ENCODE measurements around the gene SERPINB13.

The SERPINB13 gene, protein sequence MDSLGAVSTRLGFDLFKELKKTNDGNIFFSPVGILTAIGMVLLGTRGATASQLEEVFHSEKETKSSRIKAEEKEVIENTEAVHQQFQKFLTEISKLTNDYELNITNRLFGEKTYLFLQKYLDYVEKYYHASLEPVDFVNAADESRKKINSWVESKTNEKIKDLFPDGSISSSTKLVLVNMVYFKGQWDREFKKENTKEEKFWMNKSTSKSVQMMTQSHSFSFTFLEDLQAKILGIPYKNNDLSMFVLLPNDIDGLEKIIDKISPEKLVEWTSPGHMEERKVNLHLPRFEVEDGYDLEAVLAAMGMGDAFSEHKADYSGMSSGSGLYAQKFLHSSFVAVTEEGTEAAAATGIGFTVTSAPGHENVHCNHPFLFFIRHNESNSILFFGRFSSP

GRCh38 chr18:63586966-63587365, at the start of gene SERPINB13:
SERPINB13 (plus strand) TSS chr18:63587343; CDS start chr18:63588668, 1,325 bp downstream.
- Histone ChIP-seq H3K9ac (no peak within 1 kb of the TSS), H3K27ac (no peak within 1 kb of the TSS), H3K79me2 (ENCODE audit: insufficient read depth, low read depth) (no peaks in the 10 kb centered on the region), H2AFZ (ENCODE audit: low read depth) (no peak within 1 kb of the TSS), H3K4me1 (ENCODE audit: low read depth, poor library complexity, severe bottlenecking) (no peaks in the 10 kb centered on the region), H4K20me1 (ENCODE audit: insufficient read depth) (no peaks in the 10 kb centered on the region), H3K4me2 (no peak within 1 kb of the TSS), H3K4me3 (IDR thresholded peaks at IDR 0.05; ENCODE audit: insufficient read depth, low read depth, low read length) (no peak within 1 kb of the TSS), H3K36me3 (ENCODE audit: insufficient read depth) (no peaks in the 10 kb centered on the region), H3K27me3 (ENCODE audit: insufficient read depth, low read depth) (no peaks in the 10 kb centered on the region)
- no peak for TF ChIP-seq CTCF (conservative IDR thresholded peaks at IDR 0.05; ENCODE audit: low read depth, low read length)

DNA sequence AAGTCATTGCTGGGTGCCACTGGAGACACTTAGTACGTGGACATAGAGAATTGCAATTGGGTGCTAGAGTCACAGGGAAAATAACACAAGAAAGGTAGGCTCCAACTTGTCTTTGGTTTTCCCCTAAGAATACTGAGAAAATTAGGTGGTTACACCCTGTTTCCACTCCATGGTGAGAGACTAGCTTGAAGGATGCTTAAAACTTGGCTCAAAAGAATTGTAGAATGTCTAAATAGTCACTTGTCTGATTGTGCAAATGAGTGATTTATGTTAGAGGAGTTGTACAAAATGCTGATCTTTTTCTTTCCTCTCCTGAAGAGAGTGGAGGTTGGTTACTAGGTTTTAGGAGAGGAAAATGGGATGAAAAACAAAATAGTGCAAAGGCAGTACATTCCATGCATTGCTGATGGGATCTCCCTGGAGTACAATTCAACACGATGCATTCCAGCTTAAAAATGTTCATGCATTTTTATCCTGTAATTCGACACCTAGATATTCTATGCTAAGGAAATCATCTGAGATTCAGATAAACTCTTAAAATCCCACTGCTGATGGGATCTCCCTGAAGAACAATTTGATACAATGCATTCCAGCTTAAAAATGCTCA, 47.1 kb upstream of the SERPINB13 start:
- Histone ChIP-seq H3K36me3 (ENCODE audit: insufficient read depth) (no peaks in the 10 kb centered on the region), H3K79me2 (ENCODE audit: insufficient read depth, low read depth) (no peaks in the 10 kb centered on the region), H2AFZ (ENCODE audit: low read depth) (no peak overlapping the region), H3K27me3 (ENCODE audit: insufficient read depth, low read depth) (no peaks in the 10 kb centered on the region), H3K27ac (no peak overlapping the region), H3K4me2 (no peak overlapping the region), H3K4me1 (ENCODE audit: low read depth, poor library complexity, severe bottlenecking) (no peaks in the 10 kb centered on the region), H4K20me1 (ENCODE audit: insufficient read depth) (no peaks in the 10 kb centered on the region), H3K9ac (no peak overlapping the region), H3K4me3 (IDR thresholded peaks at IDR 0.05; ENCODE audit: insufficient read depth, low read depth, low read length) (no peak overlapping the region)
- no peak for TF ChIP-seq CTCF (conservative IDR thresholded peaks at IDR 0.05; ENCODE audit: low read depth, low read length)

DNA sequence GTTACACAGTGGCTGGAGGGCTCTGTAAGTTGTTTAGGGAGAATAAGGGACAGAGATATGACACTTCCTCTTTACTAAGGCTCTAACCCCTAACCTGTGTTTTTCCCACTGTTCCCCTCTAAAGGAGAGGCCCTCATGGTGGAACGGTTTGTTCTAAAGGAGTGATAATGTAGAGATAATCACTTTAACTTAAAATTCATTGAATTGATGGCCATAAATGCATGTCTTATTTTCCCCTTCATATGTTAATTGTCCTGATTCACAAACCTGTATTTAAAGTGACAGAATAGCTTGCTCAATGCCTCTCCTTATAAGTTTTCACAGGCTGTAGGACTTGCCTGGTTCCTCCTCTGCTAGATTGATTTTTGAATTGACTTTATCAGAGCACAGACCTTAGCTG, 45.1 kb upstream of the SERPINB13 start, which contains the start of gene SERPINB12:
TSS of gene SERPINB12 (plus strand) at position 301 of the 400 bp plus-strand sequence. CDS start 13,791 bp downstream, outside the sequence.
- Histone ChIP-seq H4K20me1 (ENCODE audit: insufficient read depth) (no peaks in the 10 kb centered on the region), H3K9ac (no peak within 1 kb of the TSS), H3K4me1 (ENCODE audit: low read depth, poor library complexity, severe bottlenecking) (no peaks in the 10 kb centered on the region), H3K36me3 (ENCODE audit: insufficient read depth) (no peaks in the 10 kb centered on the region), H2AFZ (ENCODE audit: low read depth) (no peak within 1 kb of the TSS), H3K27ac (no peak within 1 kb of the TSS), H3K4me2 (no peak within 1 kb of the TSS), H3K79me2 (ENCODE audit: insufficient read depth, low read depth) (no peaks in the 10 kb centered on the region), H3K4me3 (IDR thresholded peaks at IDR 0.05; ENCODE audit: insufficient read depth, low read depth, low read length) (no peak within 1 kb of the TSS), H3K27me3 (ENCODE audit: insufficient read depth, low read depth) (no peaks in the 10 kb centered on the region)
- no peak for TF ChIP-seq CTCF (conservative IDR thresholded peaks at IDR 0.05; ENCODE audit: low read depth, low read length)

- H3K27me3 ChIP-seq (ENCODE audit: insufficient read depth, low read depth) = no peaks in the 10 kb centered on the region
- H3K4me3 ChIP-seq (IDR thresholded peaks at IDR 0.05; ENCODE audit: insufficient read depth, low read depth, low read length) = no peak overlapping the region
- no peak overlapping the region for H3K27ac ChIP-seq
Observed at GRCh38 chr18:63544017-63544416, 43.1 kb upstream of the SERPINB13 start.

More at GRCh38 chr18:63544017-63544416, 43.1 kb upstream of the SERPINB13 start:
- no peaks in the 10 kb centered on the region for H3K4me1 ChIP-seq (ENCODE audit: low read depth, poor library complexity, severe bottlenecking)
- TF ChIP-seq CTCF (conservative IDR thresholded peaks at IDR 0.05; ENCODE audit: low read depth, low read length) = no peak
- H3K9ac ChIP-seq = no peak overlapping the region
- no peaks in the 10 kb centered on the region for H3K36me3 ChIP-seq (ENCODE audit: insufficient read depth)
- no peaks in the 10 kb centered on the region for H4K20me1 ChIP-seq (ENCODE audit: insufficient read depth)
- no peaks in the 10 kb centered on the region for H3K79me2 ChIP-seq (ENCODE audit: insufficient read depth, low read depth)
- no peak overlapping the region for H2AFZ ChIP-seq (ENCODE audit: low read depth)
- no peak overlapping the region for H3K4me2 ChIP-seq

Measured in KMS-11 (cell line).